HG03469 (cell line): ENCODE results near the gene OMG.
"Not testable (repeated sequence)": the region's sequence is repeated elsewhere in the genome, so short reads cannot be mapped to it uniquely, and the experiment has no call there.

ENCODE experiments used
- ATAC-seq: cut with Tn5 transposase; IDR thresholded peaks from one replicate; pipeline ENCODE4 v1.9.1; 2021; ENCODE audit warnings: mild to moderate bottlenecking, moderate library complexity, moderate number of reproducible peaks; ENCODE audit not compliant: unreplicated experiment

The OMG gene

GRCh38 chr17:31269036-31269577 lies 27.9 kb downstream of the OMG start:
- ATAC-seq, result no peak

DNA sequence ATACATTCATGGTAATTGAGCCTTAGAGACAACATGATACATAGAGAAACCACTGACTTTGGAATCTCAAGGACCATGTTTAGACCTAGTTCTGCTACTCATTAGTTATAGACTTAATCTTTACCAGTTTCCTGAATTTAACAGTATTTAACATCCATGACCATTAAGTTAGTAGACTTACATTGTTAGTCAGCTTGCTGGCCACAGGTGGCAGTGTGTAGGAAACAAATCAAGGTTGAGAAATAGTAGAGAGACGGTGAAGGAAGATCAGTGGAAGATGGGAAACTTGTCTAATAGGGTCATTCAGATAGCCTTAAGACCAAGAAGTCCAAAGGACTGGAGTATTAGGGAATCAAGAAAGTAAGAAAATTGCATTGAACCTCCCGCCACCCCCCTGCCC lies 31.0 kb downstream of the OMG start:
- no peak for ATAC-seq

DNA sequence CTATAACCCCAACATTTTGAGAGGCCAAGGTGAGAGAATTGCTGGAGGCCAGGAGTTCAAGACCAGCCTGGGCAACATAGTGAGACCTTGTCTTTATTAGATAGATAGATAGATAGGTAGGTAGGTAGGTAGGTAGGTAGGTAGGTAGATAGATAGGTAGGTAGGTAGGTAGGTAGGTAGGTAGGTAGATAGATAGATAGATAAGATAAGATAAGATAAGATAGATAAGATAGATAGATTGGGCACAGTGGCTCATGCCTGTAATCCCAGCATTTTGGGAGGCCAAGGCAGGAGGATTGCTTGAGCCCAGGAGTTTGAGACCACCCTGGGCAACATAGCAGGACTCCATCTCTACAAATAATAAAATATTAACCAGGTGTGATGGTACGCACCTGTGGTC lies 34.1 kb downstream of the OMG start:
- not testable (repeated sequence) for ATAC-seq

DNA sequence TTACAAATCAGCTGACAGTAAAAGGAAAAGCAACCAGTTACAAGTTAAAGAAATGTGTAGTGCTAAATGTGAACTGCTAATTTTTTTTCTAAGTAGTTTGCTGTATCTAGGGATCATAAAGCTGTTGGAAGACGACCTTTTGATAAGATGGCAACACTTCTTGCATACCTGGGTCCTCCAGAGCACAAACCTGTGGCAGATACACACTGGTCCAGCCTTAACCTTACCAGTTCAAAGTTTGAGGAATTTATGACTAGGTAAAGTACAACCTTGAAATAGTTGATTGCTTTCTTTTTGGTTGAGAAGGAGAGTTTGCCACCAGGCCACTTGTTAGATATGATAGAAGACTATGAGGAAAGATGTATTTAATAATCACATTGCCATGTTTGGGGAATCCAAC lies 35.4 kb downstream of the OMG start:
- no peak for ATAC-seq

DNA sequence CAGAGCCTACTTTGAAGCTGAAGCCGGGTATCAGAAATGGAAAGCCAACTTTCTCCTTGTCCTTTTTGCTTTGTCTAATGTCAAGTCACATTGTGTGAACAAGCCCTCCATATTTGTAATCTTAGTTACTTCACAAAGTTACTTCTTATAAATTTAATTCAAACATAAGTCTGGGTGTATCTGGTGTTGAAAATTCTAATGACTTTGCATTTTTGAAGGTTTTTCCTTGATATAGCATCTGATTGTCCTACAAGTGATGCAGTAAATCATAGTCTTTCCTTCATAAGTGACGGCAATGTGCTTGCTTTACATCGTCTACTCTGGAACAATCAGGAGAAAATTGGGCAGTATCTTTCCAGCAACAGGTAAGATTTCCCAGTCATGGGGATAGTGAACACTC lies 36.9 kb downstream of the OMG start:
- ATAC-seq, result no peak

- no peak for ATAC-seq
Observed at GRCh38 chr17:31256936-31257335, 40.1 kb downstream of the OMG start.

GRCh38 chr17:31254654-31255053 lies 42.4 kb downstream of the OMG start:
- ATAC-seq, result no peak

- no peak for ATAC-seq
Observed at GRCh38 chr17:31252741-31253140, 44.3 kb downstream of the OMG start.

GRCh38 chr17:31251970-31252328 lies 45.1 kb downstream of the OMG start:
- ATAC-seq, result no peak

DNA sequence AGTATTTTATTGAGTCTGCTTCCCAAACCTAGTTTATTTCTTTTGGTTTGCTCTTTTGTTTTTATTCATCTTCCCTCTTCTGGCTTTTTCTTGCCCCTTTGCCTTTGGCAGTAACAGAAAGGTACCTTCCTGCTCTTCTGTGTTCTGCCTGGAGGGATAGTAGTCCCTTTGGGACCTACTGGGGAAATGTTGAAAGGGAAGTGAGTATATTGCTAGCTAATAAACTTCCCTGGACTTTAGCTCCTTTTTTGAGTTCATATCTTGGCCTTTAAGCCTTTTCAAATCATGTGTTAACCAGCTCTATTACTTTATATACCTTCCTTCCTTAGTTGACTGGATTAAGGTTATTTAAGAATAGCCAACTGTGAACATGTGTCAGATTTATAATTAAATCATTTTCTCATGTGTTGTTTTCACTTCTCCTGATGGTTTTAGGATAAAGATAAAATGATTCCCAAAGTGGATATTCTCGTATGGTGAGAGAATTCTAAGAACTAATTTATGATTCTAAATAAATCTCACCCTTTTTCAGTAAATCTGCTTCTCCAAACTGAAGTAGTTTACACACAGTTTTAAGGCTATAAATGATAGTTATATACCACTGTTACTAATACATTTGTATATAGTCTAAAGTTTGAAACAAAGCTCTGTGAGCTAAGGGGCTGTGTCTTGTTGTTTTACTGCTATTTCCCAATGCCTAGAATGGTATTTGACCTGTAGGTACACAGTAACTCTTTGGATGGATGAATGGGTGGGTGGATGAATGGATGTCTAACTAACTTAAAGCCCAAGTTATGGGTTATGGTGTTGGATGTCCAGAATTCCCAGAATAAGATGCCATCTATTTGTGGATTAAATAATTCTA lies 45.7 kb downstream of the OMG start:
- no peak for ATAC-seq

- ATAC-seq, result no peak
Observed at GRCh38 chr17:31250229-31250628, 46.8 kb downstream of the OMG start.

- no peak for ATAC-seq
Observed at GRCh38 chr17:31249835-31250141, 47.3 kb downstream of the OMG start.

DNA sequence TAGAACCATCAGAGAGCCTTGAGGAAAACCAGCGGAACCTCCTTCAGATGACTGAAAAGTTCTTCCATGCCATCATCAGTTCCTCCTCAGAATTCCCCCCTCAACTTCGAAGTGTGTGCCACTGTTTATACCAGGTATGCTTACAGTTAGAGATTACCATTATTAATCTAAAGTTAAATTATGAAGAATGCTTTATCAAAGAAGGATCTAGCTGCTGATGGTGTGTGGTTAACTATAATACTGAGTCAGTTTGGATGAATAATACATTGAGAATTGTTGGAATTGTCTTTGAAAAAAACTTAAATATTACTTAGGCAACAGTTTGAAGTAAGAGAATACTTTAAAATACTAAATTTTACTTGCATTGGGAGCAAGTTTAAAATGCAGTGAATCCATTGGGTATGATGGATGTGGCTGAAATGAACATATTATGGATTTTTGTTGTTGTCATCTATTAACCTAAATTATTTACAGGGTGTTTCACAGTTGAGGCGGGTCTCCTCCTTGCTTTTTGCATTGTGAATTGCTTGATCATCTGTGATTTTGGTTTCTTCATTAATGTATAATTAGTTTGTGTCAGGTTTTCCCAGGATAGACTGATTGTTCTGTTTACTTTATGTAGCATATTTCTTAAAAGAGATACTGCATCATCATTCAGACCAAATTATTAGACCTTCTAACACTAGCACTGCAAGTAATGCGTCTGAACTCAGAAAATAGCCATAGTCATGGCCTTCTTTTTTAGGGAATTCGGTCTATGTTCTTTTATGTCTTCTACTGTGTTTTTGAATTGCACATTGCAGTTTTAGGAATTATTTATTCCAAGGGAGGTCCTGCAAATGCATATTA lies 47.8 kb downstream of the OMG start:
- no peak for ATAC-seq
